ENCODE data around the gene TMEM258. TPM values are rescaled to one million over a fixed set of nuclear protein-coding genes. Genes with fewer than 3 reads are reported as not detected.

TMEM258 gene
- total RNA-seq, result 96.6 TPM

DNA sequence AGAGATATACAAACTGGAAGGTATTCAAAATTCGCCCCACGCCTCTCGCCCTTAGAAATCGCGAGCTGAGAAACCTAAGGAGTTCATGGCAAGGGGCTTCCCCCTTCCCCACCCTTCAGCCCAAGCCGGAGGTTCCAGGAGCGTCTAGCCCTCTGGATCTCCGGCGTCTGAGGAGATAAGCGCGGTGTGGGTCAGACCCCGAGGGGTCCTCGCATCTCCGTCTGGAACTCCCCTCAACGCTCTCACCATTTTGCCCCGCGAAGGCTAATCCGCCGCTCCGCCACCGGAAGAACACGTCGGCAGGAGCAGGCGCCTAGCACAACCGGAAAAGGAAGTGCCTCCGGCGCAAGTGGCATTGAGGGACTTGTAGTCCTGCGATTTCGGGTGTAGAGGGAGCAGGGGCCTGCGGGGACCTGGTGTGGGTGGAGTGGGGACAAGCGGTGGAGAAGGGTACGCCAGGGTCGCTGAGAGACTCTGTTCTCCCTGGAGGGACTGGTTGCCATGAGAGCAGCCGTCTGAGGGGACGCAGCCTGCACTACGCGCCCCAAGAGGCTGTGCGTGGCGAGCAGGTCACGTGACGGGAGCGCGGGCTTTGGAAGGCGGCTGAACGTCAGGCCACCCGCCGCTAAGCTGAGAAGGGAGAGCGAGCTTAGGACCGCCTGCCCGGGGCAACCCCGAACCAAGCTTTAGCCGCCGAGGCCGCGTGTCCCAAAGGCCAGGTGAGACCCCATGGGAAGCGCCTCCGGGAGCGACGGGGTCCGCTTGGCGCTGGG lies at the start of gene TMEM258, which contains the start of gene FEN1:
TMEM258 (minus strand) TSS at position 290 of the 773 bp plus-strand sequence; CDS start at position 249, 41 bp downstream.
FEN1 (plus strand) TSS at position 602 of the 773 bp plus-strand sequence. CDS start 2,451 bp downstream, outside the sequence.
- DNase-seq (ENCODE audit: low spot score) (peak; percentile 94), ATAC-seq (peak; percentile 95)
- intact Hi-C loops (cut with DNase I), result no loop called here

GRCh38 chr11:61841636-61842527 lies 49.5 kb upstream of the TMEM258 start:
- no peak for ATAC-seq
- no peak for DNase-seq (ENCODE audit: low spot score)
- intact Hi-C loops (cut with DNase I), result no loop called here

DNA sequence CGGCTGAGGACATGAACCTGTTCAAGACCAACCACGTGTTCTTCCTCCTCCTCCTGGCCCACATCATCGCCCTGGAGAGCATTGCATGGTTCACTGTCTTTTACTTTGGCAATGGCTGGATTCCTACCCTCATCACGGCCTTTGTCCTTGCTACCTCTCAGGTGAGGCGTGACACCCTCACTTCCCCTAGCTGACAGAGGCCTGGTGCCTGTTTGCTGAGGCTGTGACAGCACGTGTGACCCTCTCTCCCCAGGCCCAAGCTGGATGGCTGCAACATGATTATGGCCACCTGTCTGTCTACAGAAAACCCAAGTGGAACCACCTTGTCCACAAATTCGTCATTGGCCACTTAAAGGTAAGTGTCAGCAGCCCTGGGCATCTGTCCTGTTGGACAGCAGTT lies 48.0 kb upstream of the TMEM258 start:
- intact Hi-C loops (cut with DNase I), result no loop called here
- no peak for DNase-seq (ENCODE audit: low spot score)
- no peak for ATAC-seq

DNA sequence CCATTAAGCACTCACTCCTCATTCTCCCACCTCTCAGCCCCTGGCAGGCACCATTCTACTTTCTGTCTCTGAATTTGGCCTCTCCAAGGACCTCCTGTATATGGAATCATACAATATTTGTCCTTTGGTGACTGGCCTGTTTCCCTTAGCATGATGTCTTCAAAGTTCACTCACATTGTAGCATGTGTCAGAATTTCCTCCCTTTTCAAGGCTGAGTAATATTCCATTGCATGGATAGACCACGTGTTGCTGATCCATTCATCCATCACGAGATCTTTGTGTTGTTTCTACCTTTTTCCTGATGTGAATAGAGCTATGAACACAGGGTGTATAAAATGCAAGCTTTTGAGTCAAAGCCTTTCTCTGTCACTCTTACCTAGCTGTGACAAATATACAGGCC lies 47.3 kb upstream of the TMEM258 start:
- intact Hi-C loops (cut with DNase I), result no loop called here
- ATAC-seq, result no peak
- no peak for DNase-seq (ENCODE audit: low spot score)

DNA sequence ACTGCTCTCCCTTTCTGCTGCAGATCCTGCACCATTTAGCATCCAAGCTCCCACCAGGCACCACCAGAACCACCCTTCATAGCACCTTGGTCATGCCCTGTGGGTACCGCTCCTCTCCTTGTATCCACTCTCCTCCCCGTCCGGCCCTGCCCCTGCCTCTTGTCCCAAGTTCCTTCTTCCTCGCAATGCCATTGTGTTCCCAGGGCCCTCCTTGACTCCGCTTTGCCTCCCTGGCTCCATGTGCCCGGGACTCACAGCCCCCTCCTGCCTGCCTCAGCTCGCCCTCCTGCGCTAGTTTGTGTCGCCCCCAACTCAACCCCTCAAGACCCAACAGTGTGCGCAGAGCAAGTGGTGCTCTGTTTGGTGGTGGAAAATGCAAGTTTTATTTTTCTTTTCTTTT lies 46.5 kb upstream of the TMEM258 start:
- intact Hi-C loops (cut with DNase I), result no loop called here
- ATAC-seq, result no peak
- no peak for DNase-seq (ENCODE audit: low spot score)

- intact Hi-C loops (cut with DNase I), result no loop called here
- no peak for ATAC-seq
- DNase-seq (ENCODE audit: low spot score), result no peak
Measured at GRCh38 chr11:61838501-61838900, 46.1 kb upstream of the TMEM258 start.

- no peak for ATAC-seq
- no peak for DNase-seq (ENCODE audit: low spot score)
- intact Hi-C loops (cut with DNase I), result no loop called here
Measured at GRCh38 chr11:61837411-61838005, 45.1 kb upstream of the TMEM258 start.

DNA sequence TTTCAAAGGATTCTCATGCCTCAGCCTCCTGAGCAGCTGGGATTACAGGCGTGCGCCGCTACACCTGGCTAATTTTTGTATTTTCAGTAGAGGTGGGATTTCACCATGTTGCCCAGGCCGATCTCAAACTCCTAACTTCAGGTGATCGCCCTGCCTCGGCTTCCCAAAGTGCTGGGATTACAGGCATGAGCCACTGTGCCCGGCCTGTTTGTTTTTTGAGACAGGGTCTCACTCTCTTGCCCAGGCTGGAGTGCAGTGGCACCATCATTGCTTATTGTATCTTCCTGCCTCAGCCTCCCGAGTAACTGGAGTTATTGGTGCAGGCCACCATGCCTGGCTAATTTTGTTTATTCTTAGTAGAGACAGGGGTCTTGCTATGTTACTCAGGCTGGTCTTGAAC lies 43.8 kb upstream of the TMEM258 start:
- DNase-seq (ENCODE audit: low spot score), result no peak
- no peak for ATAC-seq
- intact Hi-C loops (cut with DNase I), result no loop called here

DNA sequence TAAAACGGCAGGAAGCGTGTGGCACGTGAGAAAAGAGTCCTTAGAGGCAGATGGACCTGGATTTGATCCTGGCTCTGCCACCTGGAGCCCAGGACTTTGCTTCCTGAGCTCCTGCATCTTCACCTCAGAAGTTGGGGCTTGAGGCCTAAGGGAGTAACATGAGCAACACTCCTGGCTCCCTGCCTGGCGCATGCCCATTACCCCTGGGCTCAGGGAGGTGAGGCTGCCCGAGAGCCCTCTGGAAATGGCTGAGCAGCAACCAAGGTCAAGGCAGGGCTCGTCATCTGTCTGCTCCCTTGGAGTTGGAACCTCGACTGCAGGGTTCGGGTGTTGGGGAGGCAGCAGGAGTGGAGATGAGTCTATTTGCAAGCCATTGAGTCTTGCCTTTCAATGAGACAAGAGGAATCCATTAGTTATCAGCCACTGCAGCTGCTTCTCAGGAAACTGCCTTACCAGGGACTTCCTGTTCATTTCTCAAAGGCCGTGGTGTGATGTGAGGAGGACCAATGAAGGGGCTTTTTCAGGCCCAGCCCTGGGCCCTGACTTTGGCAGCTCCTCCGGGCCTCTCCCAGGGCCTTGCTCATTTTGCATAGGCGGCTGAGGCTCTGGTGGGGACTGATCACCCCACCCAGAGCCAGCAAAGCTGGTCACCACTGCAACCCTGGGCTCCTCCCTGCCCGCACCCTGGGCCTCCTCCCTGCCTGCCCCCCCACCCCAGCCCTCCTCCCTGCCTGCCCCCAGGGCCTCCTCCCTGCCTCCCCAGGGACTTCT lies 42.1 kb upstream of the TMEM258 start:
- ATAC-seq, result peak; percentile 74
- DNase-seq (ENCODE audit: low spot score), result no peak
- intact Hi-C loops (cut with DNase I), result no loop called here

GRCh38 chr11:61833926-61834277 lies 41.5 kb upstream of the TMEM258 start:
- peak; percentile 20 for ATAC-seq
- no peak for DNase-seq (ENCODE audit: low spot score)
- intact Hi-C loops (cut with DNase I), result no loop called here

DNA sequence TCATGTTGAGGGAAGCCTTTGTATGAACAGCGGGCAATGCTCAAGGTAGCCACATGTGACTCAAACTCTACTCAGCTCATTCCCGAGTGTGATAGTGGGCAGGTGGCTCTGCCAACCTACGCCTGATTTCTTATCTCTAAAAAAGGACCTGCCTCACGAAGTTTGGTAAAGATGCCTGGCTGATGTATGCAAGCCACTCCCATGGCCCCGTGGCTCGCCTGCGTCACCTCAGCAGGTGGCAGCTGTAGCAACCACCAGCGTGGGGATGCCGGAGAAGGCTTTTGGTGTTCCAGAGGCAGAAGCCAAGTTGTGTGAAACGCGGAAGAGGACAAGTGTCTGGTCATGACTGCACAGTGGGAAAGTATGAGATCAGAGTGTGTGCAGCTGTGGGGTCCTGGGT lies 41.1 kb upstream of the TMEM258 start:
- no peak for ATAC-seq
- intact Hi-C loops (cut with DNase I), result no loop called here
- DNase-seq (ENCODE audit: low spot score), result no peak

- intact Hi-C loops (cut with DNase I), result no loop called here
- DNase-seq (ENCODE audit: low spot score), result no peak
- ATAC-seq, result no peak
Measured at GRCh38 chr11:61832754-61833153, 40.4 kb upstream of the TMEM258 start.

- DNase-seq (ENCODE audit: low spot score) (no peak), ATAC-seq (no peak)
- intact Hi-C loops (cut with DNase I), result no loop called here
Measured at GRCh38 chr11:61832207-61832606, 39.8 kb upstream of the TMEM258 start.

DNA sequence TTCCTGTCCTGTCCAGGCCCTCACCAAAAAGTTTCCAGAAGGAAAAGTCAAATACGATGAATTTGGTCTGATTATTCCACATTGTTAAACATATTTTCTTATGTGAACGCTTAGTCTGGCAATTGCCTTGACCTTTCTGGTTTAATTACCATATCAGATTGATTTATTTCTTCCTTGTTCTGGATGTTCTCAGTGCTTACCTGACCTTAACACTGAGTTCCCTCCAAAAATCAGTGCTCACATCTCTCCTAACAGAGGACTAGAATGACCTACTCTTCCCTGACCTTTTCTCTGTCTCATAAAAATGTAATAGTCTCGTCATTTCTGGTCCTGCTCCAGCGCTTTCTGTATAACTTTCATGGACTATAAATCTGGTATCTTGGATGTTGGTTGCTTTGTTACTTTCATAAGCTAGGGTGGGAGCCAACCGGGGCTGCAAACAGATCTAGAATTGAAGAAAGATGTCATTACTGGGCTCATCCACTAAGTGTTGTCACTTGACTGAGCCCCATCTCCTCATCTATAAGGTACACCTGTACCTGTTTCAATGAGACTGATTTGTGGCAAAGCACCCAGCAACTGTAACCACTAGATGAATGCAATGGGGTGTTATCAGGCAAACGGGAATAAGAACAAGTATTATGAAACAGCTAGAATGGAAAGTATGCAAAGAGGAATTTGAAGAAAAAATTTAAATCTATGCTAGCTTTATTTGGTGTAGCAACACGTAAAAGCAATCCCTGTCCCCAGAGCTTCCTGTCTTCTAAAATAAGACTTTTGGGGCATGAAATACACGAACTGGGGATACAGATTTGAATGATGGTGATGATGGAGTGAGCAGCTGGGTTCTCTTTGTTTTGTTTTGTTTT lies 38.1 kb upstream of the TMEM258 start:
- no peak for ATAC-seq
- DNase-seq (ENCODE audit: low spot score), result no peak
- intact Hi-C loops (cut with DNase I), result no loop called here

DNA sequence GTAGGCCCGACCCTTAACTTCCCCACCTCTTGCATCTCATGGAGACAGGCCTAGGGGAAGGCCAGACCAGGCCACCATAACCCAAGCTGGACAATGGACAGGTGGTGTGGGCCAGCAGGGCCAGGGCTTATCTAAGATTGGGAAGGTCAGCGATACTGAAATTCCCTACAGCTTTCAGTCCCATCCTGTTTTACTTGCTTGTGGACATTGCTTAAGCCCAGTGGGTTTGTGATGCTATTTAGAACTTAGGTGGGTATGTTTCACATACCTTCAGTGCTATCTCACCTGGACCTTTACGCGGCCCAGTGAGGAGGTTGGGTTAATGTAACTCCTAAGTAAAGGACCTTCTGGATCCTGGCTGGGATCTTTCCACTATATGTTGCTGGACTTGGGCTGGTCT lies 37.4 kb upstream of the TMEM258 start:
- ATAC-seq, result no peak
- no peak for DNase-seq (ENCODE audit: low spot score)
- intact Hi-C loops (cut with DNase I), result no loop called here

GRCh38 chr11:61828629-61829407 lies 36.4 kb upstream of the TMEM258 start:
- intact Hi-C loops (cut with DNase I), result no loop called here
- DNase-seq (ENCODE audit: low spot score) (no peak), ATAC-seq (peak; percentile 57)

DNA sequence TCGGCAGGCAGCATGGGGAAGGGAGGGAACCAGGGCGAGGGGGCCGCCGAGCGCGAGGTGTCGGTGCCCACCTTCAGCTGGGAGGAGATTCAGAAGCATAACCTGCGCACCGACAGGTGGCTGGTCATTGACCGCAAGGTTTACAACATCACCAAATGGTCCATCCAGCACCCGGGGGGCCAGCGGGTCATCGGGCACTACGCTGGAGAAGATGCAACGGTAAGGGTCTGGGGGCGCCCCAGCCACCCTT lies 35.9 kb upstream of the TMEM258 start:
- intact Hi-C loops (cut with DNase I), result no loop called here
- ATAC-seq, result no peak
- DNase-seq (ENCODE audit: low spot score), result no peak
